AG04450 (cell line): Measurements from ENCODE around the gene ELOVL5. TPM values are rescaled to one million over a fixed set of nuclear protein-coding genes. Genes with fewer than 3 reads are reported as not detected.

Experiments
- CTCF ChIA-PET: fragments of 300-600, 350-600 bp; formaldehyde crosslinking; extraction: SDS; loops from one replicate; lab custom pipeline; 2022; ENCODE audit warnings: antibody characterized with exemption, inconsistent platforms; lab: Charles Lee
- POLR2A ChIA-PET: fragments of 350-600 bp; formaldehyde crosslinking; extraction: SDS; loops from one replicate; lab custom pipeline; 2021; ENCODE audit warnings: antibody characterized with exemption, inconsistent platforms; lab: Yijun Ruan, JAX
- DNase-seq: peaks from one replicate; pipeline ENCODE4 v3.0.0-alpha.2; 2011; ENCODE audit warnings: low read depth, low spot score
- H3K27ac ChIP-seq: one replicate; pipeline ENCODE4 v1.5.1; 2012; ENCODE audit warnings: low read depth, low read length, control low read depth
- H3K27me3 ChIP-seq: one replicate; pipeline ENCODE4 v1.6.0; 2012; ENCODE audit warnings: low read length; ENCODE audit not compliant: control insufficient read depth, insufficient read depth
- H3K4me3 ChIP-seq: 2 replicates; pipeline ENCODE4 v1.5.1; 2011; ENCODE audit warnings: mild to moderate bottlenecking, low read depth, low read length, control low read depth
- H3K9me3 ChIP-seq: 2 replicates; pipeline ENCODE4 v1.5.1; 2012; ENCODE audit warnings: low read length; ENCODE audit not compliant: control insufficient read depth, insufficient read depth
- CTCF ChIP-seq: IDR thresholded peaks from 2 replicates; pipeline ENCODE4 v1.5.1; 2011; ENCODE audit warnings: low read depth, low read length, control low read depth, inconsistent platforms
- polyA plus RNA-seq: library from polyadenylated mRNA; depleted of rRNA; stranded (reverse); fragments of >200 nt; gene quantifications from 2 replicates; pipeline ENCODE4 v1.2.3, GENCODE V29; 2011; rRNA removed
- small RNA-seq: library from RNA; depleted of rRNA; stranded (forward); fragments of <200 nt; gene quantifications from one replicate; pipeline ENCODE3, GENCODE V24; 2012; ENCODE audit warnings: low read depth; ENCODE audit not compliant: insufficient read length

Gene ELOVL5
- polyA plus RNA-seq, 1 experiment, result 81.6 TPM

DNA sequence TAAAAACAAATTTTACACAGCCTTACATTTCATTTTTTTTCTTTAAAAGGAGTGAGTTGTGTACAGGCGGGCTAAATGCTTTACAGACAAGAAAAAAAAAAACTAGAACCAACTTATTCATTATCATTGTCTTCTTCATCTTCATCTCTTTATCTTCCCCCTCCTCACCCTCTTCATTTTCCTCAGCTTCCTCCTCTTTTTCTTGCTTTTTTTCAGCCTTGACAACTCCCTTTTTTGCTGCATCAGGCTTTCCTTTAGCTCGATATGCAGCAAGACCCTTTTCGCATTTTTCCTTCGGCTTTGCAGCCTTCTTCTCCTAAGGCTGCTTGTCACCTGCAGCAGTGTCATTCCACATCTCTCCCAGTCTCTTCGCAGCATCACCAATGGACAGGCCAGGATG, 113.2 kb downstream of the ELOVL5 start:
- ChIA-PET CTCF (no interaction called here), POLR2A (no interaction called here)
- no peak for TF ChIP-seq CTCF
- DNase-seq, result no peak
- no peak overlapping the region for H3K27ac ChIP-seq
- no peak overlapping the region for H3K4me3 ChIP-seq
- H3K27me3 ChIP-seq, result peaks cover 11% of the 10 kb centered on the region
- H3K9me3 ChIP-seq, result no peaks in the 10 kb centered on the region; the same call in 1 of the 2 replicates

- TF ChIP-seq CTCF, result no peak
- ChIA-PET POLR2A (no interaction called here), CTCF (no interaction called here)
- no peak for DNase-seq
- Histone ChIP-seq H3K27ac (no peak overlapping the region), H3K9me3 (no peaks in the 10 kb centered on the region), H3K27me3 (peaks cover 11% of the 10 kb centered on the region), H3K4me3 (no peak overlapping the region)
These were observed 115.4 kb downstream of the ELOVL5 start for GRCh38 chr6:53233309-53233708.

DNA sequence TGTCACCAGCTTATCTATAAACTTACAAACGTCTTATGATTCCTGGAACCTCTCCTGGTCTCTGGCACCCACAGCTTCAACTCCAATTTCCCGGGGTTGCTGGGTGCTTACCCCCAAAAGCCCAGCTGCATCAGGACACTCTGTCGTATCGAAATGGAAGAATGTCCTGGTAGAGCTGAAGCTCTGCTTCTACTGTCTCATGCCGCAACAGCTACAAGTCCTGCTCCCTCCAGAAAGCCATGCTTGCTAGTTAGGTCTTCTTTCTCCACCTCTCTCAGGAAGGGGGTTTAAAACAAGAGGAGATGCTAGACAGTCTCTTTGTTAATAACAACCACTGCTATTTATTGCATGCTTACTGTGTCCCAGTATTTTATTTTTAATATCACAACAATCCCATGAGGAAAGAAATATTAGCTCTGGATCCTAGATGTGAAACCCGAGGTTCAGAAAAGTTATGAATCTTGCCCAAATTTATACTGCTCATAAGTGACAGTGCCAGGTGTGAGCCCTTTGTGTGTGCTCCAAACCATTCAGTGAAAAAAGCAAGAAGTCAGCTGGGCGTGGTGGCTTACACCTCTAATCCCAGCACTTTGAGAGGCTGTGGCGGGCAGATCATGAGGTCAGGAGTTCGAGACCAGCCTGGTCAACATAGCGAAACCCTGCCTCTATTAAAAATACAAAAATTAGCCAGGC, 117.8 kb downstream of the ELOVL5 start:
- CTCF ChIA-PET, result no interaction called here
- Histone ChIP-seq H3K27ac (no peak overlapping the region), H3K4me3 (no peak overlapping the region), H3K27me3 (peaks cover 5% of the 10 kb centered on the region), H3K9me3 (no peaks in the 10 kb centered on the region)
- POLR2A ChIA-PET, result no interaction called here
- no peak for DNase-seq
- no peak for TF ChIP-seq CTCF

- peaks cover 7% of the 10 kb centered on the region for H3K27me3 ChIP-seq
- no peak overlapping the region for H3K27ac ChIP-seq
- H3K9me3 ChIP-seq, result no peaks in the 10 kb centered on the region
- CTCF ChIA-PET, result interaction anchor here (1.1 kb wide), 1 partner anchor 56 kb away, joined by 4 read pairs; no protein-coding TSS in a partner anchor
- DNase-seq, result no peak
- H3K4me3 ChIP-seq, result no peak overlapping the region
- TF ChIP-seq CTCF, result no peak
- POLR2A ChIA-PET, result no interaction called here
These were observed 120.9 kb downstream of the ELOVL5 start for GRCh38 chr6:53227847-53228246.

DNA sequence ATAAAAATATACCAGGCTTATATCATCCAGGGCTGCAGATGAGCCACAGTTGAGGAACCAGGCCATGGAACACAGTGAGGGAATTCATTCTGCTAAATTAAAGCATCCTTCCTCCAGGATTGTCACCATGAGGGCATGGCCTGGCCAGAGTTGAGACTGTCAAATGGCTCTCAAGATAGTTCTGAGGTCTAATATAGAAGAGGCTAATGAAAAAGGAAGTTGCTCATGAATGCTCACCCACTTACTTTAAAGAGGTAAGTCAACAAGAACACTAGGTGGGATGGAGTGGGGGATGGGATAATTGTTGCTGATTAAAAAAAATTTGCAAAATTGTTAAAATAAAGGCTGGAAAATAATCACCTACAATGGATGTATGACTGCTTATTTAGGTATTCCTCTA, 128.1 kb downstream of the ELOVL5 start:
- no peak overlapping the region for H3K27ac ChIP-seq
- ChIA-PET POLR2A (no interaction called here), CTCF (no interaction called here)
- peaks cover 2% of the 10 kb centered on the region for H3K27me3 ChIP-seq
- H3K9me3 ChIP-seq, result no peaks in the 10 kb centered on the region
- no peak overlapping the region for H3K4me3 ChIP-seq
- no peak for TF ChIP-seq CTCF
- no peak for DNase-seq

Small RNA genes lying within 50 kb of the gene (small RNA-seq; reads per million reads assigned to genes)
- gene MIR5685 (not detected), gene RNU1-136P (not detected)

Other genes starting within 250 kb of the ELOVL5 start
- gene GCM1, start 200.1 kb downstream of the ELOVL5 start, polyA plus RNA-seq, result not detected in 2 replicates
- gene GCLC, start 196.2 kb upstream of the ELOVL5 start, polyA plus RNA-seq, result 74.8 and 89.3 TPM in 2 replicates